GM23338 (cell line): ENCODE results near the gene RS1. TPM values are rescaled to one million over a fixed set of nuclear protein-coding genes. Genes with fewer than 3 reads are reported as not detected.

ENCODE experiments used
- ATAC-seq: fragments of 200-7000 bp; cut with Tn5 transposase; 3 replicates; pipeline ENCODE4 v1.9.1; 2020
- DNase-seq: peaks from one replicate; pipeline ENCODE4 v3.0.0-alpha.2; 2015; ENCODE audit warnings: low spot score
- H2AFZ ChIP-seq: fragments of 200-600 bp; sonication (generic); 2 replicates; pipeline ENCODE4 v1.8.0; 2016; ENCODE audit warnings: antibody characterized with exemption, mild to moderate bottlenecking, moderate library complexity
- H3F3A ChIP-seq: fragments of 200-600 bp; sonication (generic); replicated peaks from 2 replicates; pipeline ENCODE4 v1.8.0; 2017; ENCODE audit warnings: antibody characterized with exemption, mixed run types, low read depth
- H3K27ac ChIP-seq: fragments of 200-600 bp; sonication (generic); 2 replicates; pipeline ENCODE4 v1.6.1; 2016; ENCODE audit warnings: low read depth
- H3K27me3 ChIP-seq: fragments of 200-600 bp; sonication (generic); 2 replicates; pipeline ENCODE4 v1.8.0; 2016; ENCODE audit warnings: mild to moderate bottlenecking, mixed run types, moderate library complexity; ENCODE audit not compliant: insufficient read depth
- H3K36me3 ChIP-seq: fragments of 200-600 bp; sonication (generic); 2 replicates; pipeline ENCODE4 v1.8.0; 2016; ENCODE audit warnings: mild to moderate bottlenecking; ENCODE audit not compliant: insufficient read depth
- H3K4me1 ChIP-seq: fragments of 200-600 bp; sonication (generic); 2 replicates; pipeline ENCODE4 v1.8.0; 2016; ENCODE audit warnings: mild to moderate bottlenecking, moderate library complexity; ENCODE audit not compliant: insufficient read depth
- H3K4me2 ChIP-seq: fragments of 200-600 bp; sonication (generic); 2 replicates; pipeline ENCODE4 v1.7.1; 2017; ENCODE audit warnings: mixed run types
- H3K4me3 ChIP-seq: fragments of 200-600 bp; sonication (generic); 2 replicates; pipeline ENCODE4 v1.6.1; 2016; ENCODE audit warnings: mixed run types
- H3K79me2 ChIP-seq: fragments of 200-600 bp; sonication (generic); replicated peaks from 2 replicates; pipeline ENCODE4 v1.8.0; 2017; ENCODE audit warnings: mild to moderate bottlenecking; ENCODE audit not compliant: insufficient read depth
- H3K9me2 ChIP-seq: fragments of 200-600 bp; sonication (generic); 2 replicates; pipeline ENCODE4 v1.8.0; 2017; ENCODE audit not compliant: insufficient read depth
- H4K20me1 ChIP-seq: fragments of 200-600 bp; sonication (generic); replicated peaks from 2 replicates; pipeline ENCODE4 v1.8.0; 2017; ENCODE audit warnings: mild to moderate bottlenecking; ENCODE audit not compliant: insufficient read depth
- H3K27ac Mint-ChIP-seq: 2 replicates; pipeline ENCODE4 v1.8.0; 2020; ENCODE audit warnings: inconsistent platforms, mild to moderate bottlenecking, moderate library complexity, mixed read lengths
- H3K27me3 Mint-ChIP-seq: 3 replicates; pipeline ENCODE4 v1.8.0; 2022; ENCODE audit warnings: low read depth, mild to moderate bottlenecking, moderate library complexity, mixed read lengths, inconsistent platforms; ENCODE audit not compliant: insufficient read depth, poor library complexity
- H3K36me3 Mint-ChIP-seq: 3 replicates; pipeline ENCODE4 v1.8.0; 2021; ENCODE audit warnings: low read depth, mild to moderate bottlenecking, inconsistent platforms, moderate library complexity, mixed read lengths
- H3K4me1 Mint-ChIP-seq: 3 replicates; pipeline ENCODE4 v1.8.0; 2020; ENCODE audit warnings: mild to moderate bottlenecking, inconsistent platforms, mixed read lengths
- H3K4me3 Mint-ChIP-seq: 3 replicates; pipeline ENCODE4 v1.8.0; 2021; ENCODE audit warnings: moderate library complexity, mild to moderate bottlenecking, inconsistent platforms, mixed read lengths
- H3K9me3 Mint-ChIP-seq: 3 replicates; pipeline ENCODE4 v1.8.0; 2020; ENCODE audit warnings: moderate library complexity, mild to moderate bottlenecking, inconsistent platforms, mixed read lengths
- CREB1 ChIP-seq: fragments of 250-450 bp; sonication (Bioruptor Pico); IDR thresholded peaks from 2 replicates; pipeline ENCODE4 v1.5.0; 2020; ENCODE audit warnings: low read depth, mild to moderate bottlenecking, moderate library complexity
- ETS1 ChIP-seq: IDR thresholded peaks from 2 replicates; pipeline ENCODE4 v1.6.1; 2016; ENCODE audit warnings: antibody characterized with exemption
- JUNB ChIP-seq: IDR thresholded peaks from one replicate; pipeline ENCODE4 v1.6.1; 2016; ENCODE audit warnings: antibody characterized with exemption; ENCODE audit not compliant: unreplicated experiment
- POLR2AphosphoS5 ChIP-seq: IDR thresholded peaks from 2 replicates; pipeline ENCODE4 v1.6.1; 2016; ENCODE audit warnings: antibody characterized with exemption, low read depth
- REST ChIP-seq: IDR thresholded peaks from one replicate; pipeline ENCODE4 v1.6.1; 2018; ENCODE audit warnings: antibody characterized with exemption; ENCODE audit not compliant: unreplicated experiment
- STAT1 ChIP-seq: IDR thresholded peaks from one replicate; pipeline ENCODE4 v1.6.1; 2016; ENCODE audit warnings: antibody characterized with exemption; ENCODE audit not compliant: unreplicated experiment
- ZNF331 ChIP-seq: fragments of 250-450 bp; sonication (Bioruptor Pico); IDR thresholded peaks from 2 replicates; pipeline ENCODE4 v1.5.0; 2020; ENCODE audit warnings: low read depth, mild to moderate bottlenecking, moderate library complexity
- polyA plus RNA-seq: library from polyadenylated mRNA; unstranded; fragments of >200 nt; fragmentation: Nextera tagmentation; extraction: Ambion mirVana; gene quantifications from 2 replicates; pipeline ENCODE4 v1.2.1, GENCODE V29; 2016
- total RNA-seq: library from RNA; depleted of rRNA; stranded (reverse); fragments of >200 nt; shearing (Covaris generic); gene quantifications from 2 replicates; pipeline ENCODE4 v1.2.3, GENCODE V29; 2014

Gene RS1
- total and polyA plus RNA-seq, 2 experiments from 2014 or later = not detected

- TF ChIP-seq REST (no peak), CREB1 (no peak), POLR2AphosphoS5 (no peak), ZNF331 (no peak), STAT1 (no peak), ETS1 (no peak)
These were observed 4.1 kb upstream of the RS1 start (continued) for GRCh38 chrX:18676050-18676449.

GRCh38 chrX:18674788-18675735 lies 3.2 kb upstream of the RS1 start:
- no peak overlapping the region; the same call in 1 of the 2 replicates for H3K27ac ChIP-seq
- no peaks in the 10 kb centered on the region for H3K36me3 ChIP-seq
- H3K4me3 ChIP-seq = peak overlapping the region; percentile 69
- peak overlapping the region; percentile 74 for H3K4me3 Mint-ChIP-seq
- no peaks in the 10 kb centered on the region for H4K20me1 ChIP-seq
- H3K27me3 Mint-ChIP-seq = peaks cover 10% of the 10 kb centered on the region
- H3K4me1 Mint-ChIP-seq = no peaks in the 10 kb centered on the region
- peak overlapping the region; percentile 71 for H3K4me2 ChIP-seq
- DNase-seq (peak; percentile 70), ATAC-seq (peak; percentile 76)
- no peaks in the 10 kb centered on the region for H3K9me3 Mint-ChIP-seq
- H3F3A ChIP-seq = no peaks in the 10 kb centered on the region
- no peaks in the 10 kb centered on the region for H3K79me2 ChIP-seq
- peak overlapping the region; percentile 56 for H2AFZ ChIP-seq
- H3K27me3 ChIP-seq = no peaks in the 10 kb centered on the region
- no peaks in the 10 kb centered on the region for H3K4me1 ChIP-seq
- no peaks in the 10 kb centered on the region for H3K36me3 Mint-ChIP-seq
- H3K27ac Mint-ChIP-seq = no peak overlapping the region
- no peaks in the 10 kb centered on the region for H3K9me2 ChIP-seq
- TF ChIP-seq JUNB (no peak), ETS1 (no peak), REST (no peak), POLR2AphosphoS5 (no peak), CREB1 (no peak)
